Activated naive CD8-positive, alpha-beta T cell treated with anti-CD3 and anti-CD28 coated beads, Interleukin-2, amount 50 U/mL, for 16 hours (primary cell): ENCODE results near the gene KRT7.
"Not testable (repeated sequence)": the region's sequence is repeated elsewhere in the genome, so short reads cannot be mapped to it uniquely, and the experiment has no call there.

Source experiments
- DNase-seq: peaks from one replicate; pipeline ENCODE4 v3.0.0-alpha.2; 2020; ENCODE audit warnings: low read depth, low spot score

Gene KRT7

GRCh38 chr12:52278575-52279421 lies 45.8 kb downstream of the KRT7 start:
- peak; percentile 47 for DNase-seq

GRCh38 chr12:52279422-52280318 lies 46.6 kb downstream of the KRT7 start:
- no peak for DNase-seq

- DNase-seq, result no peak
These were observed 47.3 kb downstream of the KRT7 start for GRCh38 chr12:52280319-52280795.

- DNase-seq, result no peak
These were observed 47.9 kb downstream of the KRT7 start for GRCh38 chr12:52280796-52281560.

- DNase-seq, result no peak
These were observed 51.6 kb downstream of the KRT7 start for GRCh38 chr12:52284562-52285171.

GRCh38 chr12:52285172-52285745 lies 52.2 kb downstream of the KRT7 start:
- DNase-seq, result no peak

- no peak for DNase-seq
These were observed 52.9 kb downstream of the KRT7 start for GRCh38 chr12:52285851-52286530.

GRCh38 chr12:52286857-52287785 lies 54.1 kb downstream of the KRT7 start:
- DNase-seq, result not testable (repeated sequence)

GRCh38 chr12:52287816-52288805 lies 55.1 kb downstream of the KRT7 start:
- not testable (repeated sequence) for DNase-seq

GRCh38 chr12:52290483-52291134 lies 57.6 kb downstream of the KRT7 start:
- not testable (repeated sequence) for DNase-seq

- no peak for DNase-seq
These were observed 58.4 kb downstream of the KRT7 start, which contains the start of gene KRT81 for GRCh38 chr12:52291267-52291935. KRT81 (minus strand) TSS chr12:52291534; CDS start chr12:52291465, 69 bp downstream.

- DNase-seq, result no peak
These were observed 60.9 kb downstream of the KRT7 start for GRCh38 chr12:52293926-52294325.

- no peak for DNase-seq
These were observed 61.8 kb downstream of the KRT7 start for GRCh38 chr12:52294803-52295202.

- no peak for DNase-seq
These were observed 62.6 kb downstream of the KRT7 start for GRCh38 chr12:52295663-52296062.

GRCh38 chr12:52296572-52297215 lies 63.7 kb downstream of the KRT7 start:
- DNase-seq, result no peak
